HepG2 (cell line): ENCODE data around the gene ZBTB7C. TPM values are rescaled to one million over a fixed set of nuclear protein-coding genes. Genes with fewer than 3 reads are reported as not detected.

Source experiments
- CREM ChIP-seq, 2 experiments: sonication (generic) in 1 of 2; formaldehyde crosslinking in 1 of 2; IDR thresholded peaks; 2 replicates each; pipeline versions ENCODE4 v1.4.0 to v1.6.1; 2016 to 2020; ENCODE audit warnings: antibody characterized with exemption in 1 of 2, mild to moderate bottlenecking in 1 of 2, missing genetic modification reagents in 1 of 2
- FOXC1 ChIP-seq: sonication (generic); formaldehyde crosslinking; IDR thresholded peaks from 2 replicates; pipeline ENCODE4 v1.8.0; 2022; ENCODE audit warnings: mild to moderate bottlenecking, missing genetic modification reagents, borderline replicate concordance
- HOXA9 ChIP-seq: sonication (generic); formaldehyde crosslinking; IDR thresholded peaks from 2 replicates; pipeline ENCODE4 v1.8.1; 2022; ENCODE audit warnings: missing genetic modification reagents, mild to moderate bottlenecking, moderate library complexity, borderline replicate concordance
- ISX ChIP-seq: sonication (generic); formaldehyde crosslinking; conservative IDR thresholded peaks from 2 replicates; pipeline ENCODE4 v1.5.0; 2020; ENCODE audit warnings: missing genetic modification reagents
- KAT2B ChIP-seq: fragments of 150-350 bp; IDR thresholded peaks from 2 replicates; pipeline ENCODE4 v1.6.1; 2014; ENCODE audit warnings: low read depth, low read length, borderline replicate concordance
- MTA1 ChIP-seq: sonication (generic); formaldehyde crosslinking; IDR thresholded peaks from 2 replicates; pipeline ENCODE4 v1.4.0; 2020; ENCODE audit warnings: missing genetic modification reagents, mild to moderate bottlenecking, borderline replicate concordance
- MXI1 ChIP-seq: IDR thresholded peaks from 3 replicates; pipeline ENCODE4 v1.6.1; 2012; ENCODE audit warnings: low read depth, low read length, inconsistent platforms, borderline replicate concordance
- NPAS2 ChIP-seq: sonication (generic); formaldehyde crosslinking; IDR thresholded peaks from 2 replicates; pipeline ENCODE4 v1.8.0; 2022; ENCODE audit warnings: mild to moderate bottlenecking, missing genetic modification reagents, borderline replicate concordance
- NRL ChIP-seq: sonication (generic); formaldehyde crosslinking; IDR thresholded peaks from 2 replicates; pipeline ENCODE4 v1.5.0; 2020; ENCODE audit warnings: missing genetic modification reagents, mild to moderate bottlenecking, moderate library complexity, borderline replicate concordance
- REL ChIP-seq: sonication (generic); formaldehyde crosslinking; conservative IDR thresholded peaks from 2 replicates; pipeline ENCODE4 v1.8.0; 2022; ENCODE audit warnings: mild to moderate bottlenecking, missing genetic modification reagents, moderate library complexity
- STAG1 ChIP-seq: sonication (generic); formaldehyde crosslinking; IDR thresholded peaks from 2 replicates; pipeline ENCODE4 v1.4.0; 2020; ENCODE audit warnings: missing genetic modification reagents
- TRIM24 ChIP-seq: sonication (generic); formaldehyde crosslinking; IDR thresholded peaks from 2 replicates; pipeline ENCODE4 v1.8.0; 2022; ENCODE audit warnings: mild to moderate bottlenecking, missing genetic modification reagents
- ZBTB3 ChIP-seq: sonication (generic); formaldehyde crosslinking; IDR thresholded peaks from 2 replicates; pipeline ENCODE4 v1.4.0; 2020; ENCODE audit warnings: low read depth, mild to moderate bottlenecking, moderate library complexity, missing genetic modification reagents, borderline replicate concordance
- ZBTB7A ChIP-seq: sonication (generic); formaldehyde crosslinking; IDR thresholded peaks from 2 replicates; pipeline ENCODE4 v1.8.0; 2022; ENCODE audit warnings: mild to moderate bottlenecking, missing genetic modification reagents
- ZFX ChIP-seq: sonication (generic); formaldehyde crosslinking; IDR thresholded peaks from 2 replicates; pipeline ENCODE4 v1.4.0; 2020; ENCODE audit warnings: mild to moderate bottlenecking, low read depth, missing genetic modification reagents, moderate library complexity
- ZNF121 ChIP-seq: sonication (generic); formaldehyde crosslinking; IDR thresholded peaks from 2 replicates; pipeline ENCODE4 v1.5.0; 2020; ENCODE audit warnings: mild to moderate bottlenecking, missing genetic modification reagents
- ZNF124 ChIP-seq: sonication (generic); formaldehyde crosslinking; IDR thresholded peaks from 2 replicates; pipeline ENCODE4 v1.4.0; 2020; ENCODE audit warnings: missing genetic modification reagents
- ZNF234 ChIP-seq: sonication (generic); formaldehyde crosslinking; conservative IDR thresholded peaks from 2 replicates; pipeline ENCODE4 v1.5.1; 2020; ENCODE audit warnings: mild to moderate bottlenecking, missing genetic modification reagents
- ZNF431 ChIP-seq: sonication (generic); formaldehyde crosslinking; IDR thresholded peaks from 2 replicates; pipeline ENCODE4 v1.9.0; 2022; ENCODE audit warnings: missing genetic modification reagents, low read depth, mild to moderate bottlenecking, borderline replicate concordance
- ZNF607 ChIP-seq: sonication (generic); formaldehyde crosslinking; IDR thresholded peaks from 2 replicates; pipeline ENCODE4 v1.5.1; 2020; ENCODE audit warnings: missing genetic modification reagents, mild to moderate bottlenecking, borderline replicate concordance
- ZNF670 ChIP-seq: sonication (generic); formaldehyde crosslinking; IDR thresholded peaks from 2 replicates; pipeline ENCODE4 v1.8.0; 2022; ENCODE audit warnings: mild to moderate bottlenecking, missing genetic modification reagents, borderline replicate concordance
- ZNF83 ChIP-seq: sonication (generic); formaldehyde crosslinking; IDR thresholded peaks from 2 replicates; pipeline ENCODE4 v1.4.0; 2020; ENCODE audit warnings: missing genetic modification reagents, mild to moderate bottlenecking, borderline replicate concordance
- polyA plus RNA-seq, 8 experiments: library from polyadenylated mRNA; depleted of rRNA in 3 of 8; stranded (reverse) in 7 of 8; unstranded in 1 of 8; fragments of >200 nt; fragmentation: Illumina TruSeq in 4 of 8; extraction: Trizol in 4 of 8; gene quantifications; 2 replicates each; pipeline versions ENCODE4 v1.2.1 to v1.2.3, GENCODE V29; 2011 to 2016; ENCODE audit warnings: low read depth in 4 of 8, missing spikeins in 1 of 8, mixed read lengths in 1 of 8; ENCODE audit not compliant: insufficient read depth in 1 of 8
- total RNA-seq, 5 experiments: library from RNA; depleted of rRNA; stranded (reverse); fragments of >200 nt; fragmentation: Illumina TruSeq; extraction: Trizol; gene quantifications; 2 replicates each; pipeline ENCODE4 v1.2.3, GENCODE V29; 2016; ENCODE audit warnings: low read depth in 1 of 5
- TF ChIP-seq, protein P1 (sequence below): sonication (generic); formaldehyde crosslinking; IDR thresholded peaks from 2 replicates; pipeline ENCODE4 v1.9.0; 2021; ENCODE audit warnings: missing genetic modification reagents, borderline replicate concordance
- TF ChIP-seq, protein P2 (sequence below): sonication (generic); formaldehyde crosslinking; IDR thresholded peaks from 2 replicates; pipeline ENCODE4 v1.4.0; 2020; ENCODE audit warnings: missing genetic modification reagents, borderline replicate concordance
- TF ChIP-seq, protein P3 (sequence below): sonication (generic); formaldehyde crosslinking; IDR thresholded peaks from 2 replicates; pipeline ENCODE4 v1.5.1; 2020; ENCODE audit warnings: mild to moderate bottlenecking, missing genetic modification reagents, moderate library complexity

ZBTB7C gene
- total and polyA plus RNA-seq, 2 of the 13 experiments (the other 11 are each of a cell fraction or from before 2014, with no cell fraction given), result 0.01 to 0.04 TPM

DNA sequence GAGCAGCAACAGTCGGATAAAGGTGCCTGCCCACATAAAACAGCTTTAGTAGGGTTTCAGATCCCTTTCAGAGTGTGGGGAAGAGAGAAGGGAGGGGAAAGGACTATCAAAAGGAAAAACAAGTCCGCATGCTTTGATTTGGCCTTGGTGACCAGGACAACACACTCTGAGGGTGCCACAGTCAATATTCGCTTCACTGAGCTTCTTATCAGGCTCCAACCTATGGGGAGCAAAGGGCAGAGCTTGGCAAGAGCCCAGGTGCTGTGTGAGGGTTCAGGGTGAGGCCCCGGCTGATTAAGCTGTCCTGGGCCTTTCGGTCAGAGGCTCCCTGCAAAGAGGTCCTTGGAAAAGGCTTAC is 241.3 kb downstream of the ZBTB7C start (continued):
- TF ChIP-seq MXI1 (no peak), STAG1 (CRISPR knock-in tag) (no peak), MTA1 (CRISPR knock-in tag) (0 out of 2 replicates have a peak, but pooled peaks have one; percentile 45), CREM (IDR thresholded peaks at IDR 0.05) (peak; percentile 26; the same call in 1 of the 2 replicates), CREM (CRISPR knock-in tag; IDR thresholded peaks at IDR 0.05) (no peak), ISX (no peak), ZBTB3 (CRISPR knock-in tag) (no peak), REL (no peak), NPAS2 (no peak), ZNF670 (CRISPR knock-in tag) (no peak), TRIM24 (CRISPR knock-in tag) (no peak), ZNF83 (CRISPR knock-in tag) (no peak), FOXC1 (no peak), ZNF234 (CRISPR knock-in tag) (no peak), KAT2B (no peak), ZNF121 (CRISPR knock-in tag) (no peak), HOXA9 (no peak), ZFX (CRISPR knock-in tag) (peak; percentile 39), ZNF431 (CRISPR knock-in tag) (no peak), ZBTB7A (CRISPR knock-in tag) (no peak), ZNF607 (CRISPR knock-in tag) (0 out of 2 replicates have a peak, but pooled peaks have one; percentile 20), NRL (CRISPR knock-in tag) (no peak), ZNF124 (CRISPR knock-in tag) (no peak)
- TF ChIP-seq, protein P1, sequence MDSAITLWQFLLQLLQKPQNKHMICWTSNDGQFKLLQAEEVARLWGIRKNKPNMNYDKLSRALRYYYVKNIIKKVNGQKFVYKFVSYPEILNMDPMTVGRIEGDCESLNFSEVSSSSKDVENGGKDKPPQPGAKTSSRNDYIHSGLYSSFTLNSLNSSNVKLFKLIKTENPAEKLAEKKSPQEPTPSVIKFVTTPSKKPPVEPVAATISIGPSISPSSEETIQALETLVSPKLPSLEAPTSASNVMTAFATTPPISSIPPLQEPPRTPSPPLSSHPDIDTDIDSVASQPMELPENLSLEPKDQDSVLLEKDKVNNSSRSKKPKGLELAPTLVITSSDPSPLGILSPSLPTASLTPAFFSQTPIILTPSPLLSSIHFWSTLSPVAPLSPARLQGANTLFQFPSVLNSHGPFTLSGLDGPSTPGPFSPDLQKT, result no peak
- TF ChIP-seq, protein P2, sequence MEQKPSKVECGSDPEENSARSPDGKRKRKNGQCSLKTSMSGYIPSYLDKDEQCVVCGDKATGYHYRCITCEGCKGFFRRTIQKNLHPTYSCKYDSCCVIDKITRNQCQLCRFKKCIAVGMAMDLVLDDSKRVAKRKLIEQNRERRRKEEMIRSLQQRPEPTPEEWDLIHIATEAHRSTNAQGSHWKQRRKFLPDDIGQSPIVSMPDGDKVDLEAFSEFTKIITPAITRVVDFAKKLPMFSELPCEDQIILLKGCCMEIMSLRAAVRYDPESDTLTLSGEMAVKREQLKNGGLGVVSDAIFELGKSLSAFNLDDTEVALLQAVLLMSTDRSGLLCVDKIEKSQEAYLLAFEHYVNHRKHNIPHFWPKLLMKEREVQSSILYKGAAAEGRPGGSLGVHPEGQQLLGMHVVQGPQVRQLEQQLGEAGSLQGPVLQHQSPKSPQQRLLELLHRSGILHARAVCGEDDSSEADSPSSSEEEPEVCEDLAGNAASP (CRISPR knock-in tag), result 0 out of 2 replicates have a peak, but pooled peaks have one; percentile 28
- TF ChIP-seq, protein P3, sequence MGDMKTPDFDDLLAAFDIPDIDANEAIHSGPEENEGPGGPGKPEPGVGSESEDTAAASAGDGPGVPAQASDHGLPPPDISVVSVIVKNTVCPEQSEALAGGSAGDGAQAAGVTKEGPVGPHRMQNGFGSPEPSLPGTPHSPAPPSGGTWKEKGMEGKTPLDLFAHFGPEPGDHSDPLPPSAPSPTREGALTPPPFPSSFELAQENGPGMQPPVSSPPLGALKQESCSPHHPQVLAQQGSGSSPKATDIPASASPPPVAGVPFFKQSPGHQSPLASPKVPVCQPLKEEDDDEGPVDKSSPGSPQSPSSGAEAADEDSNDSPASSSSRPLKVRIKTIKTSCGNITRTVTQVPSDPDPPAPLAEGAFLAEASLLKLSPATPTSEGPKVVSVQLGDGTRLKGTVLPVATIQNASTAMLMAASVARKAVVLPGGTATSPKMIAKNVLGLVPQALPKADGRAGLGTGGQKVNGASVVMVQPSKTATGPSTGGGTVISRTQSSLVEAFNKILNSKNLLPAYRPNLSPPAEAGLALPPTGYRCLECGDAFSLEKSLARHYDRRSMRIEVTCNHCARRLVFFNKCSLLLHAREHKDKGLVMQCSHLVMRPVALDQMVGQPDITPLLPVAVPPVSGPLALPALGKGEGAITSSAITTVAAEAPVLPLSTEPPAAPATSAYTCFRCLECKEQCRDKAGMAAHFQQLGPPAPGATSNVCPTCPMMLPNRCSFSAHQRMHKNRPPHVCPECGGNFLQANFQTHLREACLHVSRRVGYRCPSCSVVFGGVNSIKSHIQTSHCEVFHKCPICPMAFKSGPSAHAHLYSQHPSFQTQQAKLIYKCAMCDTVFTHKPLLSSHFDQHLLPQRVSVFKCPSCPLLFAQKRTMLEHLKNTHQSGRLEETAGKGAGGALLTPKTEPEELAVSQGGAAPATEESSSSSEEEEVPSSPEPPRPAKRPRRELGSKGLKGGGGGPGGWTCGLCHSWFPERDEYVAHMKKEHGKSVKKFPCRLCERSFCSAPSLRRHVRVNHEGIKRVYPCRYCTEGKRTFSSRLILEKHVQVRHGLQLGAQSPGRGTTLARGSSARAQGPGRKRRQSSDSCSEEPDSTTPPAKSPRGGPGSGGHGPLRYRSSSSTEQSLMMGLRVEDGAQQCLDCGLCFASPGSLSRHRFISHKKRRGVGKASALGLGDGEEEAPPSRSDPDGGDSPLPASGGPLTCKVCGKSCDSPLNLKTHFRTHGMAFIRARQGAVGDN (CRISPR knock-in tag), result peak; percentile 19; the same call in 1 of the 2 replicates
